ENCODE data around the gene B3GNT5. TPM values are rescaled to one million over a fixed set of nuclear protein-coding genes. Genes with fewer than 3 reads are reported as not detected.

Gene B3GNT5
- total and polyA plus RNA-seq, 2 of the 8 experiments (the other 6 are each of a cell fraction or from before 2014, with no cell fraction given), result 2.4 to 9.7 TPM

DNA sequence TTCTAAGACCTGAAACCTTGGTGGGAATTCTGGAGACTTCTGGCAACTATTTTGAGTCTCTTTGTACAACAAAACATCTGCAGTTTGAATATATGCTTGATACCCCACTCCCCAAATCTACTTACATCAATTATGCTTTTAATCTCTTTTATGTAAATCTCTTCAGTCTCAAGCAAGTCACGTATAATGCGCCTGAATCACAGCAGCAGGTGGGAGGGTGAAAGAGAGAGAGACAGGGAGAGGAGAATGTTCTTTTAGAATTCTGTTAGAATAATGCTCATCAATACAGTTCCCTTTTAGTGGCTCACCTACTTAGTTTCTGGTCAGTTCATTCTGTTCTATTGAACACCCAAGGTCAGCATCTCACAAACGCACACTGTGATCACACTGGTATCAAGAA, 22.2 kb upstream of the B3GNT5 start (continued):
- TF ChIP-seq RBBP5 (IDR thresholded peaks at IDR 0.05; ENCODE audit: borderline replicate concordance, low read depth, low read length) (no peak), CBX8 (IDR thresholded peaks at IDR 0.05; ENCODE audit: borderline replicate concordance, low read depth, low read length) (no peak), TBP (IDR thresholded peaks at IDR 0.05; ENCODE audit: low read depth, low read length) (no peak), EGR1 (IDR thresholded peaks at IDR 0.05; ENCODE audit: borderline replicate concordance, low read depth, low read length) (no peak)

All from H1 (cell line).